BE2C (cell line): ENCODE measurements around the gene GPR26.

Source experiments
- DNase-seq: peaks from one replicate; pipeline ENCODE4 v3.0.0-alpha.2; 2020
- H3K27me3 ChIP-seq: fragments of 250-450 bp; sonication (Bioruptor Pico); 2 replicates; pipeline ENCODE4 v1.5.1; 2020; ENCODE audit warnings: mild to moderate bottlenecking
- H3K36me3 ChIP-seq: fragments of 250-450 bp; sonication (Bioruptor Pico); 2 replicates; pipeline ENCODE4 v1.5.1; 2020; ENCODE audit warnings: mild to moderate bottlenecking
- H3K4me1 ChIP-seq: fragments of 250-450 bp; sonication (Bioruptor Pico); 2 replicates; pipeline ENCODE4 v1.5.1; 2020
- H3K4me3 ChIP-seq: 2 replicates; pipeline ENCODE4 v1.5.1; 2011; ENCODE audit warnings: low read depth, low read length
- H3K9me3 ChIP-seq: fragments of 250-450 bp; sonication (Bioruptor Pico); 2 replicates; pipeline ENCODE4 v1.5.1; 2020
- TF ChIP-seq, protein P1 (sequence below): IDR thresholded peaks from 2 replicates; pipeline ENCODE4 v1.5.1; 2012; ENCODE audit warnings: mild to moderate bottlenecking, low read depth, low read length

Gene GPR26

DNA sequence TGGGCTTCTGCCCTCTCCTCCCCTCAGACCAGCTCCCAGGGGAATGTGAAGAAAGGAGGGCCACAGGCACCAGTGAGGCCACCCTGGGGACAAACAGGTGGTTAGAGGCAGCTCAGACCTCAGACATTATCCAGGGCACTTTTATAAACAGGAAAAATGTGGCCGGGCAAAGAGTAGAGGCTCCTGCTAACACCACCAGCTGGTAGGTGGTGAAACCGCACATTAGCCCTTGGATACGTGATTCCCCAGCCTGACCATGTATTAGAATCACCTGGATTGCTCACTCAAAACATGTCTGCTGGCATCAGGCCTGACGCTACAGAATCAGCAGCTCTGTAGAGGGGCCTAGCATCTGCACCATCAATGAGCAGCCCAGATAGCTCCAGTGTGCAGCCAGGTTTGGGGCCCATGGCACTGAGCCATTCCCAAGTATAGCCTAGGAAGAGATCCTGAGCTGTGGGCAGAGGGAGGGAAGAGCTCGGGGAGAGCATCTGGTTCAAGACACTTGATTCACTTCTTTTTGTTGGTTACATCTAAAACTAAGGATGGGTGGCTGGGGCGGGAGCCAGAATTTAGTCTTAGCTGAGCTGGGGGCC lies 37.1 kb downstream of the GPR26 start:
- no peak for DNase-seq
- no peaks in the 10 kb centered on the region; the same call in 1 of the 2 replicates for H3K9me3 ChIP-seq
- no peaks in the 10 kb centered on the region for H3K27me3 ChIP-seq
- H3K36me3 ChIP-seq = no peaks in the 10 kb centered on the region
- H3K4me1 ChIP-seq = no peaks in the 10 kb centered on the region
- H3K4me3 ChIP-seq = no peak overlapping the region
- TF ChIP-seq, protein P1, sequence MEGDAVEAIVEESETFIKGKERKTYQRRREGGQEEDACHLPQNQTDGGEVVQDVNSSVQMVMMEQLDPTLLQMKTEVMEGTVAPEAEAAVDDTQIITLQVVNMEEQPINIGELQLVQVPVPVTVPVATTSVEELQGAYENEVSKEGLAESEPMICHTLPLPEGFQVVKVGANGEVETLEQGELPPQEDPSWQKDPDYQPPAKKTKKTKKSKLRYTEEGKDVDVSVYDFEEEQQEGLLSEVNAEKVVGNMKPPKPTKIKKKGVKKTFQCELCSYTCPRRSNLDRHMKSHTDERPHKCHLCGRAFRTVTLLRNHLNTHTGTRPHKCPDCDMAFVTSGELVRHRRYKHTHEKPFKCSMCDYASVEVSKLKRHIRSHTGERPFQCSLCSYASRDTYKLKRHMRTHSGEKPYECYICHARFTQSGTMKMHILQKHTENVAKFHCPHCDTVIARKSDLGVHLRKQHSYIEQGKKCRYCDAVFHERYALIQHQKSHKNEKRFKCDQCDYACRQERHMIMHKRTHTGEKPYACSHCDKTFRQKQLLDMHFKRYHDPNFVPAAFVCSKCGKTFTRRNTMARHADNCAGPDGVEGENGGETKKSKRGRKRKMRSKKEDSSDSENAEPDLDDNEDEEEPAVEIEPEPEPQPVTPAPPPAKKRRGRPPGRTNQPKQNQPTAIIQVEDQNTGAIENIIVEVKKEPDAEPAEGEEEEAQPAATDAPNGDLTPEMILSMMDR = no peak

DNA sequence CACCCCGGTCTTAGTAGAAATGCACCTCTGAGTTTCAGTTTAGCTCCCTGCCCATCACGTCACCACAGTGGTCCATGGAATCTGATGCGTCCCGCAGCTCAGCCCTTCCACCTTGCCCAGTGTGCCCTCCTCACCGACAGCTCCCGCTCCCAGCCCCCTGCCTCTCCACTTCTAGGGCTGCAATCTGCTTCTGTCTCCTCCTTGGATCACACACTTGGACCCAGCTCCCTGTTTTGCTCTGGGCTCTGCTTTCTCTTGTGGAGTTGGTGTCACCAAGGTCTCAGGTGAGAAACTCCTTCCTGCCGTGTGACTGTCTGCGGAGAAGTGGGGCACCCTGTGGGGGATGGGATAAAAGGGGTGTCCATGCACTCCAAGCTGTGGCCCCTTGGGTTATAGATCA lies 37.9 kb downstream of the GPR26 start:
- no peaks in the 10 kb centered on the region for H3K4me1 ChIP-seq
- no peak overlapping the region for H3K4me3 ChIP-seq
- TF ChIP-seq, protein P1 = no peak
- no peak for DNase-seq
- no peaks in the 10 kb centered on the region; the same call in 1 of the 2 replicates for H3K9me3 ChIP-seq
- H3K27me3 ChIP-seq = no peaks in the 10 kb centered on the region
- H3K36me3 ChIP-seq = no peaks in the 10 kb centered on the region

DNA sequence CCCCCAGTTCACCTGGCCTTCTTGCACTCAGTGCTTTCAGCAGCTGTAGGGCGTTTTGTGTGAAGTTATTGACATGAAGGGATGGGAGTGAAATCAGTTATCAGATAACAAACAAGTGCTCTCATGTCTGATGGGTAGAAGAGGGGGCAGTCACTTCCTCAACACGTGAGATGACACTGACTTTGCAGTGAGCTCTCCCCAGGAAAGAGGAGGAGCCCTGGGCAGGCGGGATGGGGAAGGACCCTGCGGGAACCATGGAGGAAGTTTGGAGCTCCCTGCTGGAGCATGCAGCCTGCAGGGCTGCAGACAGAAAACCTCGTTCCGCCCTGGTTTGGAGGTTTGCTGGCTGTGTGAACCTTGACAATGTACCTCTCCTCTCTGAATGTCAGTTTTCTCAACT lies 38.7 kb downstream of the GPR26 start:
- Histone ChIP-seq H3K9me3 (no peaks in the 10 kb centered on the region; the same call in 1 of the 2 replicates), H3K36me3 (no peaks in the 10 kb centered on the region), H3K27me3 (no peaks in the 10 kb centered on the region), H3K4me3 (no peak overlapping the region), H3K4me1 (no peaks in the 10 kb centered on the region)
- no peak for DNase-seq
- TF ChIP-seq, protein P1 = no peak

DNA sequence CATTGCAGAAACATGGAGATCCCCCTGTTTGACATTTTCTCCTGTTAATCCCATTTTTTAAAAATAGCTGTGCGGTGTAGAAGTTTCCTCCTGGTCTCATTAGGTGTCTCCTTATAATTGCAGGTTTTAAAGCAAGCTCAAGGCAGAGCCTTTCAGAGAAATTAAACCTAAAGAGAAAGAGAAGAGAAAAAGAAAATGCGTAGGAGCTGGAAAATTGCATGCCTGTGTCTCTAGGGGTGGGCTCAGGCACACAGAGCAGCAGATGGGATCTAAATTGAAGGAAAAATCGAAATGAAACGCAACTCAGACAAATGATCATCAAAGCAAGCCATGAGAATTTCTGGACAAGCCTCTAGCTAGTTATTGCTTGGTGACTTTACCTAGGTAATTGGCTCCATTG lies 40.1 kb downstream of the GPR26 start:
- TF ChIP-seq, protein P1 = no peak
- no peaks in the 10 kb centered on the region for H3K4me1 ChIP-seq

DNA sequence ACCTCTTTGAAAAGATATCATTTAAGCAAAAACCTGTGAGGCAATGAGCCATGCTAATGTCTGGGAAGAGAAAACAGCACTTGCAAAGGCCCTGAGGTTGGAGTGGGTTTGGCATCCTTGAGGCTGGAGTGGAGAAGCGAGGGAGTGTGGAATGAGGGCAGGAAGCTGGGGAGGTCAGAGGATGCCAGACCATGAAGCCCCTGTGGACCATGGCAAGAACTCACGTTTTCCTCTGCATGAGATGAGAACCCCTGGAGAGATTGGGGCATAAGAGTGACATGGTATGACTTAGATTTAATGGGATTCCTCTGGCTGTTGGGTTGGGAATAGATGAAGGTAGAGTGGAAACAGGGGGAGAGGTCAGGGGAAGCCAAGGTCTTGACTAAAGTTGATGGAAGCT lies 49.4 kb downstream of the GPR26 start:
- no peaks in the 10 kb centered on the region for H3K9me3 ChIP-seq
- no peaks in the 10 kb centered on the region for H3K4me1 ChIP-seq
- TF ChIP-seq, protein P1 = no peak
- no peak for DNase-seq
- no peaks in the 10 kb centered on the region for H3K36me3 ChIP-seq
- H3K4me3 ChIP-seq = no peak overlapping the region
- H3K27me3 ChIP-seq = no peaks in the 10 kb centered on the region

More for the DNA sequence above, 40.1 kb downstream of the GPR26 start:
- DNase-seq = no peak
- Histone ChIP-seq H3K4me3 (no peak overlapping the region), H3K36me3 (no peaks in the 10 kb centered on the region), H3K27me3 (no peaks in the 10 kb centered on the region), H3K9me3 (no peaks in the 10 kb centered on the region; the same call in 1 of the 2 replicates)

DNA sequence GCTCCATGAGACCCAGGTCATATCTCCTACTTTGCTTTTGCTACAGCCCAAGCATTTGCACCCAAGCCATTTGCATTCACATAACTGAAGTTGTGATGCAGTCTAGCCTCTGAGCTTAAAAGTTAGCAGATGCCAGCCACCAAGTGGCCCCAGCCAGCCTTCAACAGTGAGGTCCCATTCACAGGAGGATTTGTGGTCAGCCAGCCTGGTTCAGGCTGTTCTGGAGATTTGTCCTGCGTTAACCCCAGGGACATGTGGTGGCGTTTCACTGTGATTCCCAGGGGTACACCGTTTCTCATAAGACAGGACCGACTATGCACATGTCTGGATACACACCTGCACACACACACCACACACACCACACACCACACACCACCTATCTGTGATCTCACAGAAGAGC lies 51.2 kb downstream of the GPR26 start:
- Histone ChIP-seq H3K9me3 (no peaks in the 10 kb centered on the region), H3K4me1 (no peaks in the 10 kb centered on the region), H3K36me3 (no peaks in the 10 kb centered on the region), H3K27me3 (no peaks in the 10 kb centered on the region), H3K4me3 (no peak overlapping the region)
- TF ChIP-seq, protein P1 = no peak
- no peak for DNase-seq
